Natural killer cell (primary cell): ENCODE data around the gene GRAMD2B. TPM values are rescaled to one million over a fixed set of nuclear protein-coding genes. Genes with fewer than 3 reads are reported as not detected.

ENCODE experiments used
- ATAC-seq, 3 donors: fragments of 150-1000 bp in 2 of 3; fragments of 200-7000 bp in 1 of 3; cut with Tn5 transposase; 1 replicate in 1 of 3; 2 replicates in 2 of 3; pipeline ENCODE4 v1.10.0; 2021; ENCODE audit warnings: mild to moderate bottlenecking in 2 of 3, moderate library complexity in 2 of 3
- DNase-seq, 2 donors: peaks; one replicate each; pipeline versions ENCODE4 v3.0.0 to v3.0.0-alpha.2; 2013 to 2021; ENCODE audit warnings: mixed read lengths in 1 of 2
- H3K27ac ChIP-seq: one replicate; pipeline ENCODE4 v1.5.1; 2013; ENCODE audit warnings: mild to moderate bottlenecking, low read length
- H3K27me3 ChIP-seq: one replicate; pipeline ENCODE4 v1.6.1; 2013; ENCODE audit warnings: low read length; ENCODE audit not compliant: control insufficient read depth, insufficient read depth
- H3K36me3 ChIP-seq: one replicate; pipeline ENCODE4 v1.6.1; 2013; ENCODE audit warnings: low read length; ENCODE audit not compliant: control insufficient read depth, insufficient read depth
- H3K4me1 ChIP-seq: one replicate; pipeline ENCODE4 v1.6.1; 2013; ENCODE audit warnings: low read length; ENCODE audit not compliant: control insufficient read depth, insufficient read depth
- H3K4me3 ChIP-seq: one replicate; pipeline ENCODE4 v1.5.1; 2013; ENCODE audit warnings: low read length
- H3K9me3 ChIP-seq: one replicate; pipeline ENCODE4 v1.6.1; 2013; ENCODE audit warnings: low read length; ENCODE audit not compliant: control insufficient read depth, insufficient read depth
- H3K27ac Mint-ChIP-seq, 2 donors: one replicate each; pipeline ENCODE4 v1.8.0; 2022; ENCODE audit warnings: mild to moderate bottlenecking in 2 of 2, mixed read lengths in 2 of 2, moderate library complexity in 1 of 2
- H3K27me3 Mint-ChIP-seq, 2 donors: one replicate each; pipeline ENCODE4 v1.8.0; 2022; ENCODE audit warnings: low read depth in 2 of 2, mixed read lengths in 2 of 2
- H3K36me3 Mint-ChIP-seq: one replicate; pipeline ENCODE4 v1.8.0; 2022; ENCODE audit warnings: mixed read lengths
- H3K4me1 Mint-ChIP-seq, 2 donors: one replicate each; pipeline ENCODE4 v1.8.0; 2022; ENCODE audit warnings: mixed read lengths in 2 of 2
- H3K4me3 Mint-ChIP-seq: one replicate; pipeline ENCODE4 v1.8.0; 2022; ENCODE audit warnings: mild to moderate bottlenecking, moderate library complexity, mixed read lengths
- H3K9me3 Mint-ChIP-seq, 2 donors: one replicate each; pipeline ENCODE4 v1.8.0; 2022; ENCODE audit warnings: mixed read lengths in 2 of 2
- CTCF ChIP-seq: fragments of 200-600 bp; IDR thresholded peaks from one replicate; pipeline ENCODE4 v1.8.0; 2022; ENCODE audit warnings: antibody characterized with exemption
- WGBS: methylation state at CpG from one replicate; pipeline ENCODE4 v1.1.7; 2013; ENCODE audit warnings: missing lambda C conversion rate; ENCODE audit not compliant: insufficient coverage; 5-methylcytosine and 5-hydroxymethylcytosine counted together
- intact Hi-C: fragments of 100-400 bp; cut with micrococcal nuclease; formaldehyde crosslinking; loops from one replicate; pipeline ENCODE4 v1.14.2; 2022
- total RNA-seq, 4 donors: library from RNA; stranded (reverse); fragments of 120-200 nt in 1 of 4; gene quantifications; one replicate each; pipeline versions ENCODE4 v1.2.3 to v1.2.4, GENCODE V29; 2013 to 2022

The GRAMD2B gene
- total RNA-seq, 3 donors from 2014 or later (not counting 1 experiment from before 2014, with no cell fraction given), result 9.2 to 15.4 (median 10.0) TPM

GRCh38 chr5:126534553-126534952 is 111.3 kb downstream of the GRAMD2B start:
- Histone ChIP-seq H3K9me3 (no peaks in the 10 kb centered on the region), H3K4me1 (no peaks in the 10 kb centered on the region), H3K27ac (no peak overlapping the region), H3K27me3 (no peaks in the 10 kb centered on the region), H3K36me3 (no peaks in the 10 kb centered on the region), H3K4me3 (no peak overlapping the region)
- DNase-seq, result no peak
- intact Hi-C loops, result no loop called here
- Mint-ChIP-seq H3K9me3 (no peaks in the 10 kb centered on the region), H3K4me1 (no peaks in the 10 kb centered on the region), H3K36me3 (no peaks in the 10 kb centered on the region), H3K27me3 (peaks cover 0 to 5% of the 10 kb centered on the region in 2 donors), H3K27ac (no peak overlapping the region), H3K4me3 (no peak overlapping the region)
- WGBS, result 86% methylated on average over 1 of the region's 1 CpG
- no peak for TF ChIP-seq CTCF
- ATAC-seq, result no peak

GRCh38 chr5:126535856-126536545 is 112.8 kb downstream of the GRAMD2B start:
- no peak overlapping the region for H3K27ac Mint-ChIP-seq
- 83% methylated on average over 3 of the region's 4 CpGs for WGBS
- TF ChIP-seq CTCF, result no peak
- H3K4me1 Mint-ChIP-seq, result no peaks in the 10 kb centered on the region
- DNase-seq (no peak), ATAC-seq (no peak)
- no peak overlapping the region for H3K27ac ChIP-seq
- H3K4me3 ChIP-seq, result no peak overlapping the region
- peaks cover 0 to 5% of the 10 kb centered on the region in 2 donors for H3K27me3 Mint-ChIP-seq
- no peaks in the 10 kb centered on the region for H3K4me1 ChIP-seq
- H3K9me3 ChIP-seq, result no peaks in the 10 kb centered on the region
- no peaks in the 10 kb centered on the region for H3K9me3 Mint-ChIP-seq
- H3K36me3 ChIP-seq, result no peaks in the 10 kb centered on the region
- H3K36me3 Mint-ChIP-seq, result no peaks in the 10 kb centered on the region
- H3K27me3 ChIP-seq, result no peaks in the 10 kb centered on the region
- intact Hi-C loops, result no loop called here
- no peak overlapping the region for H3K4me3 Mint-ChIP-seq

GRCh38 chr5:126536874-126537273 is 113.7 kb downstream of the GRAMD2B start:
- Mint-ChIP-seq H3K9me3 (no peaks in the 10 kb centered on the region), H3K27ac (no peak overlapping the region), H3K36me3 (no peaks in the 10 kb centered on the region), H3K27me3 (peaks cover 0 to 5% of the 10 kb centered on the region in 2 donors), H3K4me1 (no peaks in the 10 kb centered on the region), H3K4me3 (no peak overlapping the region)
- Histone ChIP-seq H3K4me1 (no peaks in the 10 kb centered on the region), H3K4me3 (no peak overlapping the region), H3K27me3 (no peaks in the 10 kb centered on the region), H3K36me3 (no peaks in the 10 kb centered on the region), H3K9me3 (no peaks in the 10 kb centered on the region), H3K27ac (no peak overlapping the region)
- intact Hi-C loops, result no loop called here
- 35% methylated on average over 2 of the region's 3 CpGs for WGBS
- ATAC-seq, result no peak
- no peak for TF ChIP-seq CTCF
- DNase-seq, result no peak

GRCh38 chr5:126538579-126538978 is 115.4 kb downstream of the GRAMD2B start:
- H3K27ac ChIP-seq, result no peak overlapping the region
- H3K27me3 ChIP-seq, result no peaks in the 10 kb centered on the region
- H3K27ac Mint-ChIP-seq, result no peak overlapping the region
- intact Hi-C loops, result no loop called here
- WGBS, result no CpG with 5 or more reads among the region's 1 CpG
- H3K4me1 ChIP-seq, result no peaks in the 10 kb centered on the region
- no peak for TF ChIP-seq CTCF
- H3K9me3 Mint-ChIP-seq, result no peaks in the 10 kb centered on the region
- ATAC-seq (no peak), DNase-seq (no peak)
- H3K4me3 ChIP-seq, result no peak overlapping the region
- H3K4me1 Mint-ChIP-seq, result no peaks in the 10 kb centered on the region
- H3K36me3 ChIP-seq, result no peaks in the 10 kb centered on the region
- no peaks in the 10 kb centered on the region for H3K36me3 Mint-ChIP-seq
- peaks cover 0 to 5% of the 10 kb centered on the region in 2 donors for H3K27me3 Mint-ChIP-seq
- H3K4me3 Mint-ChIP-seq, result no peak overlapping the region
- H3K9me3 ChIP-seq, result no peaks in the 10 kb centered on the region
